Liver (tissue), 9 donors: ENCODE measurements around the gene ATF7IP. TPM values are rescaled to one million over a fixed set of nuclear protein-coding genes. Genes with fewer than 3 reads are reported as not detected.

Experiments used
- DNase-seq: peaks from one replicate; pipeline ENCODE4 v3.0.0-alpha.2; 2017; ENCODE audit warnings: low spot score
- H3K27ac ChIP-seq, 2 donors: one replicate each; pipeline ENCODE4 v1.7.0; 2013; ENCODE audit warnings: inconsistent platforms in 2 of 2, low read length in 2 of 2, control low read depth in 1 of 2, low read depth in 1 of 2, mild to moderate bottlenecking in 1 of 2
- H3K27me3 ChIP-seq, 4 donors: one replicate each; pipeline versions ENCODE4 v1.6.1 to v1.7.0; 2013; ENCODE audit warnings: low read length in 3 of 4, inconsistent platforms in 1 of 4, mild to moderate bottlenecking in 1 of 4, moderate library complexity in 1 of 4; ENCODE audit not compliant: control insufficient read depth in 4 of 4, insufficient read depth in 4 of 4
- H3K36me3 ChIP-seq, 4 donors: one replicate each; pipeline versions ENCODE4 v1.6.1 to v1.7.0; 2013; ENCODE audit warnings: low read length in 3 of 4, mild to moderate bottlenecking in 3 of 4, low read depth in 1 of 4, moderate library complexity in 1 of 4; ENCODE audit not compliant: control insufficient read depth in 4 of 4, insufficient read depth in 3 of 4
- H3K4me1 ChIP-seq, 4 donors: one replicate each; pipeline versions ENCODE4 v1.6.1 to v1.7.0; 2013; ENCODE audit warnings: low read length in 3 of 4, mild to moderate bottlenecking in 3 of 4, moderate library complexity in 1 of 4; ENCODE audit not compliant: control insufficient read depth in 4 of 4, insufficient read depth in 4 of 4
- H3K4me3 ChIP-seq, 3 donors: one replicate each; pipeline versions ENCODE4 v1.6.1 to v1.7.0; 2013; ENCODE audit warnings: low read length in 3 of 3, control low read depth in 1 of 3, low read depth in 1 of 3, mild to moderate bottlenecking in 1 of 3
- H3K9ac ChIP-seq, 2 donors: one replicate each; pipeline ENCODE4 v1.7.0; 2013; ENCODE audit warnings: low read length in 2 of 2, mild to moderate bottlenecking in 2 of 2, moderate library complexity in 2 of 2, control low read depth in 1 of 2, low read depth in 1 of 2
- H3K9me3 ChIP-seq, 4 donors: one replicate each; pipeline versions ENCODE4 v1.6.1 to v1.7.0; 2013; ENCODE audit warnings: low read length in 3 of 4; ENCODE audit not compliant: control insufficient read depth in 4 of 4
- ATF3 ChIP-seq: IDR thresholded peaks from 2 replicates; pipeline ENCODE4 v1.6.1; 2016; ENCODE audit warnings: antibody characterized with exemption
- FOXA1 ChIP-seq: IDR thresholded peaks from 2 replicates; pipeline ENCODE4 v1.6.1; 2016; ENCODE audit warnings: antibody characterized with exemption
- FOXA2 ChIP-seq: IDR thresholded peaks from 2 replicates; pipeline ENCODE4 v1.6.1; 2016; ENCODE audit warnings: antibody characterized with exemption
- GABPA ChIP-seq, 2 donors: IDR thresholded peaks in 1 of 2; conservative IDR thresholded peaks in 1 of 2; 2 replicates each; pipeline ENCODE4 v1.6.1; 2016; ENCODE audit warnings: antibody characterized with exemption in 2 of 2, mild to moderate bottlenecking in 1 of 2, moderate library complexity in 1 of 2
- HNF4A ChIP-seq, 2 donors: conservative IDR thresholded peaks; 2 replicates each; pipeline ENCODE4 v1.6.1; 2016; ENCODE audit warnings: antibody characterized with exemption in 2 of 2, mild to moderate bottlenecking in 2 of 2
- JUND ChIP-seq, 2 donors: IDR thresholded peaks; 2 replicates each; pipeline ENCODE4 v1.6.1; 2016; ENCODE audit warnings: antibody characterized with exemption in 2 of 2
- MAX ChIP-seq: IDR thresholded peaks from 2 replicates; pipeline ENCODE4 v1.6.1; 2016; ENCODE audit warnings: antibody characterized with exemption
- NR2F2 ChIP-seq: IDR thresholded peaks from 2 replicates; pipeline ENCODE4 v1.6.1; 2016; ENCODE audit warnings: antibody characterized with exemption
- RAD21 ChIP-seq, 2 donors: IDR thresholded peaks; 2 replicates each; pipeline ENCODE4 v1.6.1; 2016; ENCODE audit warnings: antibody characterized with exemption in 2 of 2, mild to moderate bottlenecking in 2 of 2
- REST ChIP-seq: IDR thresholded peaks from 2 replicates; pipeline ENCODE4 v1.6.1; 2016; ENCODE audit warnings: antibody characterized with exemption, mild to moderate bottlenecking
- RXRA ChIP-seq, 2 donors: IDR thresholded peaks; 2 replicates each; pipeline ENCODE4 v1.6.1; 2017 to 2018; ENCODE audit warnings: antibody characterized with exemption in 2 of 2, mild to moderate bottlenecking in 1 of 2
- TAF1 ChIP-seq: conservative IDR thresholded peaks from 2 replicates; pipeline ENCODE4 v1.6.1; 2016; ENCODE audit warnings: antibody characterized with exemption, mild to moderate bottlenecking
- YY1 ChIP-seq: IDR thresholded peaks from 2 replicates; pipeline ENCODE4 v1.6.1; 2016; ENCODE audit warnings: antibody characterized with exemption, mild to moderate bottlenecking
- polyA plus RNA-seq, 2 donors: library from polyadenylated mRNA; stranded (reverse) in 1 of 2; unstranded in 1 of 2; fragments of 200-250 nt in 1 of 2; fragments of >200 nt in 1 of 2; fragmentation: Nextera tagmentation in 1 of 2; extraction: Ambion mirVana in 1 of 2; gene quantifications; one replicate each; pipeline versions ENCODE4 v1.2.1 to v1.2.3, GENCODE V29; 2013 to 2015
- total RNA-seq, 2 donors: library from RNA; depleted of rRNA; stranded (reverse); fragments of >200 nt; gene quantifications; one replicate each; pipeline ENCODE4 v1.2.3, GENCODE V29; 2014
- donor health status: healthy.
- donor health status: healthy.
- donor health status: healthy.
- donor health status: healthy.
- donor health status: healthy.

Gene ATF7IP
- total and polyA plus RNA-seq, 4 donors: 3.9 to 25.6 (median 19.9) TPM

- Histone ChIP-seq H3K27me3 (no peaks in the 10 kb centered on the region), H3K9ac (no peak overlapping the region), H3K4me3 (no peak overlapping the region), H3K27ac (peak overlapping the region in 1 of 2 donors; percentile 38), H3K36me3 (peaks cover 2 to 34% (median 20%) of the 10 kb centered on the region in 4 donors), H3K4me1 (peaks cover 0 to 12% (median 5%) of the 10 kb centered on the region in 4 donors), H3K9me3 (no peaks in the 10 kb centered on the region)
- no peak for DNase-seq
- TF ChIP-seq GABPA (IDR thresholded peaks at IDR 0.05 in 1 of 2, conservative IDR thresholded peaks at IDR 0.05 in 1 of 2) (no peak), MAX (no peak), NR2F2 (no peak), HNF4A (conservative IDR thresholded peaks at IDR 0.05) (no peak), ATF3 (no peak), RXRA (IDR thresholded peaks at IDR 0.05) (no peak), YY1 (no peak), FOXA1 (no peak), TAF1 (no peak), REST (no peak), JUND (IDR thresholded peaks at IDR 0.05) (no peak), RAD21 (IDR thresholded peaks at IDR 0.05) (no peak), FOXA2 (no peak)
These were observed 78.0 kb downstream of the ATF7IP start for GRCh38 chr12:14443531-14443930.

- peak in 1 of 2 donors; percentile 29 for TF ChIP-seq HNF4A (conservative IDR thresholded peaks at IDR 0.05)
- TF ChIP-seq TAF1: no peak
- TF ChIP-seq YY1: no peak
- TF ChIP-seq REST: no peak
- no peak for TF ChIP-seq RAD21 (IDR thresholded peaks at IDR 0.05)
- Histone ChIP-seq H3K27ac (no peak overlapping the region), H3K4me1 (peaks cover 0 to 9% (median 5%) of the 10 kb centered on the region in 4 donors), H3K36me3 (peaks cover 0 to 26% (median 18%) of the 10 kb centered on the region in 4 donors), H3K9me3 (no peaks in the 10 kb centered on the region), H3K4me3 (no peak overlapping the region), H3K9ac (no peak overlapping the region), H3K27me3 (no peaks in the 10 kb centered on the region)
- no peak for DNase-seq
These were observed 85.0 kb downstream of the ATF7IP start for GRCh38 chr12:14450479-14450878.
